ENCODE results near the gene ZNF407.

ZNF407 gene

DNA sequence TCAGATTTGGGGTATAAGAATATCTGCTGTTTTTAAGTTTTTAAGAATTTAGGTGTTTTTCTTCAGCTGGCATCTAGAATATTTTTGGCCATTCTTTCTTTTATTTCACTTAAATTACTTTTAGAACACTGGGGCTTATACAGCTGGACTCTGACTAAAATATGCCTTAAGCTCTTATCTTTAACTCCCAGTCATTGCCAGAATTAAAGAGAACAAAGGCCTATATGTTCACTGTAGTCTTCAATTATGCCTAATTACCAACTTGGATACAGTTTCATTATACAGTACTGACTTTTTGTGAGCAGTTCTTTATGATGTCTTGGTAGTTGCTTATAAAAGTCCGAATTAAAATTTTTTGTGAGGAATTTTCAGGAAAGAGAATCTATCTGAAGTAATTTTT lies 192.8 kb downstream of the ZNF407 start:
- TF ChIP-seq ARNTL (CRISPR knock-in tag; IDR thresholded peaks at IDR 0.05; ENCODE audit: borderline replicate concordance, low read depth) (no peak), PPARA (CRISPR knock-in tag; IDR thresholded peaks at IDR 0.05; ENCODE audit: borderline replicate concordance) (no peak), CSRNP3 (CRISPR knock-in tag; IDR thresholded peaks at IDR 0.05) (no peak), GLIS3 (CRISPR knock-in tag; IDR thresholded peaks at IDR 0.05) (no peak), PATZ1 (CRISPR knock-in tag; IDR thresholded peaks at IDR 0.05; ENCODE audit: borderline replicate concordance) (no peak), ZFP30 (CRISPR knock-in tag; IDR thresholded peaks at IDR 0.05) (no peak), ISL1 (CRISPR knock-in tag; IDR thresholded peaks at IDR 0.05) (no peak), ZNF70 (CRISPR knock-in tag; IDR thresholded peaks at IDR 0.05) (no peak), BACH2 (CRISPR knock-in tag; IDR thresholded peaks at IDR 0.05; ENCODE audit: borderline replicate concordance) (no peak), CSDC2 (CRISPR knock-in tag; IDR thresholded peaks at IDR 0.05) (no peak)
- TF ChIP-seq, protein P1, sequence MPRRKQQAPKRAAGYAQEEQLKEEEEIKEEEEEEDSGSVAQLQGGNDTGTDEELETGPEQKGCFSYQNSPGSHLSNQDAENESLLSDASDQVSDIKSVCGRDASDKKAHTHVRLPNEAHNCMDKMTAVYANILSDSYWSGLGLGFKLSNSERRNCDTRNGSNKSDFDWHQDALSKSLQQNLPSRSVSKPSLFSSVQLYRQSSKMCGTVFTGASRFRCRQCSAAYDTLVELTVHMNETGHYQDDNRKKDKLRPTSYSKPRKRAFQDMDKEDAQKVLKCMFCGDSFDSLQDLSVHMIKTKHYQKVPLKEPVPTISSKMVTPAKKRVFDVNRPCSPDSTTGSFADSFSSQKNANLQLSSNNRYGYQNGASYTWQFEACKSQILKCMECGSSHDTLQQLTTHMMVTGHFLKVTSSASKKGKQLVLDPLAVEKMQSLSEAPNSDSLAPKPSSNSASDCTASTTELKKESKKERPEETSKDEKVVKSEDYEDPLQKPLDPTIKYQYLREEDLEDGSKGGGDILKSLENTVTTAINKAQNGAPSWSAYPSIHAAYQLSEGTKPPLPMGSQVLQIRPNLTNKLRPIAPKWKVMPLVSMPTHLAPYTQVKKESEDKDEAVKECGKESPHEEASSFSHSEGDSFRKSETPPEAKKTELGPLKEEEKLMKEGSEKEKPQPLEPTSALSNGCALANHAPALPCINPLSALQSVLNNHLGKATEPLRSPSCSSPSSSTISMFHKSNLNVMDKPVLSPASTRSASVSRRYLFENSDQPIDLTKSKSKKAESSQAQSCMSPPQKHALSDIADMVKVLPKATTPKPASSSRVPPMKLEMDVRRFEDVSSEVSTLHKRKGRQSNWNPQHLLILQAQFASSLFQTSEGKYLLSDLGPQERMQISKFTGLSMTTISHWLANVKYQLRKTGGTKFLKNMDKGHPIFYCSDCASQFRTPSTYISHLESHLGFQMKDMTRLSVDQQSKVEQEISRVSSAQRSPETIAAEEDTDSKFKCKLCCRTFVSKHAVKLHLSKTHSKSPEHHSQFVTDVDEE (CRISPR knock-in tag; IDR thresholded peaks at IDR 0.05), result no peak
- TF ChIP-seq, protein P2, sequence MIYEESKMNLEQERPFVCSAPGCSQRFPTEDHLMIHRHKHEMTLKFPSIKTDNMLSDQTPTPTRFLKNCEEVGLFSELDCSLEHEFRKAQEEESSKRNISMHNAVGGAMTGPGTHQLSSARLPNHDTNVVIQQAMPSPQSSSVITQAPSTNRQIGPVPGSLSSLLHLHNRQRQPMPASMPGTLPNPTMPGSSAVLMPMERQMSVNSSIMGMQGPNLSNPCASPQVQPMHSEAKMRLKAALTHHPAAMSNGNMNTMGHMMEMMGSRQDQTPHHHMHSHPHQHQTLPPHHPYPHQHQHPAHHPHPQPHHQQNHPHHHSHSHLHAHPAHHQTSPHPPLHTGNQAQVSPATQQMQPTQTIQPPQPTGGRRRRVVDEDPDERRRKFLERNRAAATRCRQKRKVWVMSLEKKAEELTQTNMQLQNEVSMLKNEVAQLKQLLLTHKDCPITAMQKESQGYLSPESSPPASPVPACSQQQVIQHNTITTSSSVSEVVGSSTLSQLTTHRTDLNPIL (CRISPR knock-in tag; IDR thresholded peaks at IDR 0.05; ENCODE audit: low read depth), result no peak
- no peak for ATAC-seq

DNA sequence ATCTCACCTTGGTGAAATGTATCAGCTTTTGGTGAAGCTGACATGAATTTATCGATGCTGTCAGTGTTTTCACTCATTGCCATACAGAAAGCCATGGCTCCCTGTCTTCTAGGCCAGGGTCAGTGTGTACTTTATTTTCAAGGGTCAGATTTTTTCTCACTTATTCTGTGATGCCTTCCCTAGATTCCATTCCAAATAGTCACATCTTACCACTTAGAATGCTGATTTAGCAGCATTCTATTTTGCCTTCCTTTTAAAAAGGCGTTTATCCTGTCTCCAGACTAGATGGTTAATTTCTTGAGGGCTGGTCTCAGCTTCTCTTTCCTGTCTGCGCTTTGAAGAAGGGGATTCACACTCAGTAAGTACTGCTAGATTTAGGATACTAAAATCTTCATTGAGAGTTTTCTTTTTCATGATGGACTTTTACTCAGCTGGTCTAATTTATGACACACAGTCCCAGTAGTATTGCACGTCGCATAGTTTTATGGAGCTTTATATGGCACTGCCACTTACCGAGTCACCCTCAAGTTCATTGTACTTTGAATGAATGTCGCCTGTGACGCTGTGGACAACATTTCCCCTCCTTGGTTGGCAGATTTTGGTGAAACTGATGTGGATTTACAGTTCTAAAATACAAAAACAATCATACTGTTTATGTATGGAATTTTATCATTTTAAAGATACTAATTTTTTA lies 194.0 kb downstream of the ZNF407 start:
- TF ChIP-seq TOX (CRISPR knock-in tag; IDR thresholded peaks at IDR 0.05; ENCODE audit: borderline replicate concordance) (no peak), CSDC2 (CRISPR knock-in tag; IDR thresholded peaks at IDR 0.05) (no peak), ARNTL (CRISPR knock-in tag; IDR thresholded peaks at IDR 0.05; ENCODE audit: borderline replicate concordance, low read depth) (no peak), TCF4 (CRISPR knock-in tag; IDR thresholded peaks at IDR 0.05; ENCODE audit: borderline replicate concordance) (no peak), OSR1 (CRISPR knock-in tag; IDR thresholded peaks at IDR 0.05) (no peak), PATZ1 (CRISPR knock-in tag; IDR thresholded peaks at IDR 0.05; ENCODE audit: borderline replicate concordance) (no peak), ESRRG (CRISPR knock-in tag; IDR thresholded peaks at IDR 0.05) (no peak), POU6F1 (CRISPR knock-in tag; IDR thresholded peaks at IDR 0.05; ENCODE audit: borderline replicate concordance, low read depth) (no peak), RARB (CRISPR knock-in tag; IDR thresholded peaks at IDR 0.05) (no peak), ZFP3 (CRISPR knock-in tag; IDR thresholded peaks at IDR 0.05) (no peak), ZC3H10 (CRISPR knock-in tag; IDR thresholded peaks at IDR 0.05) (no peak), BACH2 (CRISPR knock-in tag; IDR thresholded peaks at IDR 0.05; ENCODE audit: borderline replicate concordance) (no peak), ZNF8 (CRISPR knock-in tag; IDR thresholded peaks at IDR 0.05) (no peak)
- TF ChIP-seq, protein P2 (CRISPR knock-in tag; IDR thresholded peaks at IDR 0.05; ENCODE audit: low read depth), result no peak

More for the DNA sequence above, 194.0 kb downstream of the ZNF407 start:
- ATAC-seq, result no peak
